HEK293 (cell line): ENCODE data around the gene TRIM51.
"Not testable (repeated sequence)": the region's sequence is repeated elsewhere in the genome, so short reads cannot be mapped to it uniquely, and the experiment has no call there.

Source experiments
- CTCF ChIA-PET: fragments of 350-600 bp; formaldehyde crosslinking; extraction: SDS; loops from one replicate; lab custom pipeline; 2021; ENCODE audit warnings: antibody characterized with exemption; lab: Yijun Ruan, JAX
- POLR2A ChIA-PET: fragments of 300-600 bp; formaldehyde crosslinking; extraction: SDS; loops from one replicate; lab custom pipeline; 2020; ENCODE audit warnings: antibody characterized with exemption, inconsistent platforms; lab: Yijun Ruan, JAX
- H3K27ac ChIP-seq: fragments of 200-500 bp; sonication (Bioruptor generic); 2 replicates; pipeline ENCODE4 v1.5.1; 2014; ENCODE audit warnings: low read depth, low read length, control low read depth, inconsistent platforms; ENCODE audit errors: extremely low read depth
- H3K36me3 ChIP-seq, 2 experiments: fragments of 200-500 bp in 1 of 2; sonication (Bioruptor generic) in 1 of 2; 1 replicate in 1 of 2; 2 replicates in 1 of 2; pipeline ENCODE4 v1.5.1; 2014 to 2017; ENCODE audit warnings: inconsistent platforms in 2 of 2, low read length in 2 of 2; ENCODE audit not compliant: control insufficient read depth in 2 of 2, insufficient read depth in 1 of 2
- H3K4me1 ChIP-seq: fragments of 200-500 bp; sonication (Bioruptor generic); 2 replicates; pipeline ENCODE4 v1.5.1; 2014; ENCODE audit warnings: mild to moderate bottlenecking, low read length, inconsistent platforms; ENCODE audit not compliant: control insufficient read depth, insufficient read depth
- H3K4me3 ChIP-seq: 2 replicates; pipeline ENCODE4 v1.5.1; 2011; ENCODE audit warnings: low read depth, mild to moderate bottlenecking, control low read depth, low read length, moderate library complexity
- H3K9me3 ChIP-seq: fragments of 200-500 bp; sonication (Bioruptor generic); 2 replicates; pipeline ENCODE4 v1.5.1; 2014; ENCODE audit warnings: low read depth, low read length, inconsistent platforms; ENCODE audit not compliant: control insufficient read depth, insufficient read depth
- GLIS2 ChIP-seq: fragments of 450-650 bp; formaldehyde crosslinking; IDR thresholded peaks from 2 replicates; pipeline ENCODE4 v1.5.1; 2016; ENCODE audit warnings: missing biosample characterization, missing genetic modification characterization
- PRDM1 ChIP-seq: fragments of 450-650 bp; formaldehyde crosslinking; IDR thresholded peaks from 2 replicates; pipeline ENCODE4; 2016; ENCODE audit warnings: missing biosample characterization, missing genetic modification characterization
- REPIN1 ChIP-seq: fragments of 450-650 bp; formaldehyde crosslinking; IDR thresholded peaks from 2 replicates; pipeline ENCODE4 v1.5.1; 2017; ENCODE audit warnings: missing biosample characterization, missing genetic modification characterization, low read depth
- SETDB1 ChIP-seq: IDR thresholded peaks from one replicate; pipeline ENCODE4 v1.6.1; 2017; ENCODE audit warnings: mild to moderate bottlenecking, low read length, moderate library complexity, mixed read lengths; ENCODE audit not compliant: insufficient read length
- TSHZ1 ChIP-seq: fragments of 450-650 bp; formaldehyde crosslinking; IDR thresholded peaks from 2 replicates; pipeline ENCODE4 v1.5.1; 2016; ENCODE audit warnings: missing biosample characterization, missing genetic modification characterization, borderline replicate concordance
- YY1 ChIP-seq: fragments of 450-650 bp; formaldehyde crosslinking; IDR thresholded peaks from 2 replicates; pipeline ENCODE4 v1.5.1; 2018; ENCODE audit warnings: missing biosample characterization, missing genetic modification characterization
- ZBTB20 ChIP-seq: fragments of 450-650 bp; formaldehyde crosslinking; IDR thresholded peaks from 2 replicates; pipeline ENCODE4 v1.5.1; 2016; ENCODE audit warnings: missing biosample characterization, missing genetic modification characterization
- ZNF148 ChIP-seq: fragments of 450-650 bp; formaldehyde crosslinking; IDR thresholded peaks from 2 replicates; pipeline ENCODE4 v1.5.0; 2017; ENCODE audit warnings: missing biosample characterization, missing genetic modification characterization, borderline replicate concordance
- ZNF221 ChIP-seq: fragments of 450-650 bp; formaldehyde crosslinking; IDR thresholded peaks from 2 replicates; pipeline ENCODE4 v1.5.1; 2017; ENCODE audit warnings: missing biosample characterization, missing genetic modification characterization, borderline replicate concordance
- ZNF23 ChIP-seq: fragments of 450-650 bp; formaldehyde crosslinking; IDR thresholded peaks from 2 replicates; pipeline ENCODE4 v1.5.1; 2016; ENCODE audit warnings: missing biosample characterization, missing genetic modification characterization, borderline replicate concordance
- ZNF274 ChIP-seq, 2 experiments: fragments of 200-500 bp in 1 of 2; fragments of 450-650 bp in 1 of 2; sonication (Bioruptor generic) in 1 of 2; formaldehyde crosslinking in 1 of 2; IDR thresholded peaks; 2 replicates each; pipeline versions ENCODE4 v1.5.1 to v1.6.1; 2014 to 2016; ENCODE audit warnings: borderline replicate concordance in 1 of 2, inconsistent platforms in 1 of 2, low read length in 1 of 2, missing biosample characterization in 1 of 2, missing genetic modification characterization in 1 of 2
- ZNF280C ChIP-seq: fragments of 450-650 bp; formaldehyde crosslinking; IDR thresholded peaks from 2 replicates; pipeline ENCODE4 v1.5.1; 2016; ENCODE audit warnings: missing biosample characterization, missing genetic modification characterization
- ZNF350 ChIP-seq: fragments of 450-650 bp; formaldehyde crosslinking; IDR thresholded peaks from 2 replicates; pipeline ENCODE4 v1.5.0; 2017; ENCODE audit warnings: missing biosample characterization, mild to moderate bottlenecking, missing genetic modification characterization
- ZNF473 ChIP-seq: fragments of 450-650 bp; formaldehyde crosslinking; IDR thresholded peaks from 2 replicates; pipeline ENCODE4 v1.5.1; 2017; ENCODE audit warnings: missing biosample characterization, missing genetic modification characterization
- ZNF555 ChIP-seq: fragments of 450-650 bp; formaldehyde crosslinking; conservative IDR thresholded peaks from 2 replicates; pipeline ENCODE4 v1.5.1; 2017; ENCODE audit warnings: missing biosample characterization, mild to moderate bottlenecking, missing genetic modification characterization, inconsistent platforms
- ZNF571 ChIP-seq: fragments of 450-650 bp; formaldehyde crosslinking; IDR thresholded peaks from 2 replicates; pipeline ENCODE4 v1.5.0; 2017; ENCODE audit warnings: missing biosample characterization, missing genetic modification characterization
- ZNF596 ChIP-seq: fragments of 450-650 bp; IDR thresholded peaks from 2 replicates; pipeline ENCODE4 v1.5.0; 2018; ENCODE audit warnings: missing biosample characterization, mild to moderate bottlenecking, missing genetic modification characterization, moderate library complexity
- ZNF623 ChIP-seq: fragments of 450-650 bp; formaldehyde crosslinking; IDR thresholded peaks from 2 replicates; pipeline ENCODE4 v1.5.1; 2016; ENCODE audit warnings: missing biosample characterization, missing genetic modification characterization
- ZNF654 ChIP-seq: fragments of 450-650 bp; formaldehyde crosslinking; IDR thresholded peaks from 2 replicates; pipeline ENCODE4 v1.5.1; 2016; ENCODE audit warnings: low read depth, missing biosample characterization, missing genetic modification characterization
- ZNF658 ChIP-seq: fragments of 450-650 bp; formaldehyde crosslinking; IDR thresholded peaks from 2 replicates; pipeline ENCODE4; 2016; ENCODE audit warnings: missing biosample characterization, missing genetic modification characterization

Gene TRIM51

GRCh38 chr11:55882997-55883396 is at the start of gene TRIM51:
TRIM51 (plus strand) TSS chr11:55883297; CDS start chr11:55885429, 2,132 bp downstream.
- H3K36me3 ChIP-seq, CTCF ChIA-PET, H3K27ac ChIP-seq, H3K4me3 ChIP-seq, H3K9me3 ChIP-seq, POLR2A ChIA-PET, H3K4me1 ChIP-seq: not testable (repeated sequence)

GRCh38 chr11:55838452-55838851 is 44.6 kb upstream of the TRIM51 start, which contains the start of gene OR5D16:
OR5D16 (plus strand) TSS chr11:55838752; CDS start chr11:55838752, 0 bp downstream.
- no peaks in the 10 kb centered on the region for H3K36me3 ChIP-seq
- no peak within 1 kb of the TSS for H3K4me3 ChIP-seq
- TF ChIP-seq TSHZ1 (tag by site-specific recombination) (no peak), SETDB1 (no peak), PRDM1 (tag by site-specific recombination) (no peak), ZNF473 (tag by site-specific recombination) (no peak), ZNF555 (no peak), ZNF596 (tag by site-specific recombination) (no peak), ZNF221 (tag by site-specific recombination) (no peak), ZNF623 (tag by site-specific recombination) (no peak), ZNF280C (tag by site-specific recombination) (no peak), ZNF350 (tag by site-specific recombination) (no peak), ZBTB20 (tag by site-specific recombination) (no peak), YY1 (no peak), GLIS2 (tag by site-specific recombination) (no peak)
- TF ChIP-seq, all 188 proteins: peak for 0
- no peak within 1 kb of the TSS for H3K27ac ChIP-seq
- ChIA-PET POLR2A (no interaction called here), CTCF (no interaction called here)
- H3K9me3 ChIP-seq = no peaks in the 10 kb centered on the region
- no peaks in the 10 kb centered on the region for H3K4me1 ChIP-seq

GRCh38 chr11:55847453-55847852 is 35.6 kb upstream of the TRIM51 start:
- Histone ChIP-seq H3K4me1 (no peaks in the 10 kb centered on the region), H3K36me3 (no peaks in the 10 kb centered on the region), H3K4me3 (no peak overlapping the region), H3K27ac (no peak overlapping the region), H3K9me3 (no peaks in the 10 kb centered on the region)
- ChIA-PET CTCF (no interaction called here), POLR2A (no interaction called here)
- TF ChIP-seq ZNF274 (IDR thresholded peaks at IDR 0.05; ENCODE audit: low read length) (no peak), ZNF274 (tag by site-specific recombination; IDR thresholded peaks at IDR 0.05; ENCODE audit: borderline replicate concordance) (no peak), ZNF596 (tag by site-specific recombination) (no peak), ZNF658 (tag by site-specific recombination) (no peak), ZNF654 (tag by site-specific recombination) (no peak), ZNF571 (no peak), ZNF23 (no peak), REPIN1 (tag by site-specific recombination) (no peak), ZNF148 (no peak)
